ENCODE data around the gene AMACR. TPM values are rescaled to one million over a fixed set of nuclear protein-coding genes. Genes with fewer than 3 reads are reported as not detected.

The AMACR gene
- total RNA-seq, 1 donor from 2014 or later = 9.8 TPM

DNA sequence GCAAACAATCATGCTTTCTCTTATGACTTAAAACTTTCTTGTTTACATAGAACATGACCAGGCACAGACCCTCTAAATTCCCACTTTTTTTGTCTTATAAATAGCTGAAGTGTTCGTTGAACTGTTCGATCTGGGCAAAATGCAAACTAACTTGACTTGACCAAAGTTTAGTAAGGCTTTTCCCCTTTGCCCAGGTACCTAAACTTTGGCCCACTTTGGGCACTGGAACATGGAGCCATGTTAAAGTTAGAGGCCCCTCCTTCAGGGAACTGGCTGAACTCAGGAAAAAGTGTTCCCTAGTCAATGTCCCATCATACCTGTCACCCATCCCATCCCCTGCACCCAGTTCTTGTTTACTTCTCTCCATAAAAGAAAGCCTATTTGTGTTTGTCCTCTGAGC, 9.4 kb upstream of the AMACR start:
- H3K27ac Mint-ChIP-seq = no peak overlapping the region

DNA sequence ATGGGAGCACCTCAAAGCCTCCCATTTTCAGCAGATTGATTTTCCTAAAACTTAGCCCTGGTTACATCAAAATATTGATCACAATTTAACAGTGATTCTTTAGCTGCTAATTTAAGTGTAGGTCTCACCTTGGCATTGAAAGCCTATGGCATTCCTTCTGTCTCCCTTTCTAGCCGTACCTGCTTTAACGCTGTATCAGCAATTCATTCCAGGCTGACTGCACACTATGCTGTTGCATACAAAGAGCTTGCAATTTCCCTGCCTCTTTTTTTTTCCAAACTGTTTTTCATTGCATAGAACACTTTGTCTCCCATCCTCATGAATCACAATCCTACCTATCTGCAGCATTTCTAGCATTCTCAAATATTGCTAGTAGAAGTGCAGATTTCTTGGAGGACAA, 8.9 kb upstream of the AMACR start:
- TF ChIP-seq, protein P1, sequence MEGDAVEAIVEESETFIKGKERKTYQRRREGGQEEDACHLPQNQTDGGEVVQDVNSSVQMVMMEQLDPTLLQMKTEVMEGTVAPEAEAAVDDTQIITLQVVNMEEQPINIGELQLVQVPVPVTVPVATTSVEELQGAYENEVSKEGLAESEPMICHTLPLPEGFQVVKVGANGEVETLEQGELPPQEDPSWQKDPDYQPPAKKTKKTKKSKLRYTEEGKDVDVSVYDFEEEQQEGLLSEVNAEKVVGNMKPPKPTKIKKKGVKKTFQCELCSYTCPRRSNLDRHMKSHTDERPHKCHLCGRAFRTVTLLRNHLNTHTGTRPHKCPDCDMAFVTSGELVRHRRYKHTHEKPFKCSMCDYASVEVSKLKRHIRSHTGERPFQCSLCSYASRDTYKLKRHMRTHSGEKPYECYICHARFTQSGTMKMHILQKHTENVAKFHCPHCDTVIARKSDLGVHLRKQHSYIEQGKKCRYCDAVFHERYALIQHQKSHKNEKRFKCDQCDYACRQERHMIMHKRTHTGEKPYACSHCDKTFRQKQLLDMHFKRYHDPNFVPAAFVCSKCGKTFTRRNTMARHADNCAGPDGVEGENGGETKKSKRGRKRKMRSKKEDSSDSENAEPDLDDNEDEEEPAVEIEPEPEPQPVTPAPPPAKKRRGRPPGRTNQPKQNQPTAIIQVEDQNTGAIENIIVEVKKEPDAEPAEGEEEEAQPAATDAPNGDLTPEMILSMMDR (IDR thresholded peaks at IDR 0.05; ENCODE audit: unreplicated experiment) = no peak
- Mint-ChIP-seq H3K4me1 (no peaks in the 10 kb centered on the region), H3K9me3 (peaks cover 10% of the 10 kb centered on the region), H3K27ac (no peak overlapping the region), H3K27me3 (ENCODE audit: low read depth) (no peaks in the 10 kb centered on the region), H3K36me3 (peaks cover 20% of the 10 kb centered on the region), H3K4me3 (no peak overlapping the region)
- no peak for DNase-seq (ENCODE audit: low spot score in 2 of 2, unreplicated experiment in 2 of 2)

More for the DNA sequence above, 9.4 kb upstream of the AMACR start:
- TF ChIP-seq, protein P1 (IDR thresholded peaks at IDR 0.05; ENCODE audit: unreplicated experiment) = no peak
- no peaks in the 10 kb centered on the region for H3K4me1 Mint-ChIP-seq
- no peak overlapping the region for H3K4me3 Mint-ChIP-seq
- no peaks in the 10 kb centered on the region for H3K27me3 Mint-ChIP-seq (ENCODE audit: low read depth)
- H3K36me3 Mint-ChIP-seq = peaks cover 23% of the 10 kb centered on the region
- H3K9me3 Mint-ChIP-seq = peaks cover 10% of the 10 kb centered on the region
- DNase-seq (ENCODE audit: low spot score in 2 of 2, unreplicated experiment in 2 of 2) = no peak

DNA sequence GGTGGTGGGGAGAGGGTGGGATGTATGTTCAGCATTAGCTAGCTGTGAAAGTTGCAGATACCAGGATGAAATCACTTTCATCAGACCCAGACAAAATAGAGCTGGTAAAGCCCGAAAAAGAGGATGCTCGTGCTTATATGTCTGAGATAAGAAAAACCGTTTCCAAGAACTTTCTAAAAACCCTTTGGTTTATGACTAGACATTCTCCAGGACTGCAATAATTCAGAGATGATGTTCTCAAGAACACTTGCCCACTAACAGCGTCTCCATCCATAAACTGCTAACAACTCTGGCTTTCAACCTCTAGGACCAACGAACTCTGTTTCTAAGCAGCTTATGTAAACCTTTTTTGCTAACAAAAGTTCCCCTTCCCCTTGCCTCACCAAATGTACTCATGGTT, 8.4 kb upstream of the AMACR start:
- Mint-ChIP-seq H3K27me3 (ENCODE audit: low read depth) (no peaks in the 10 kb centered on the region), H3K4me3 (no peak overlapping the region), H3K27ac (no peak overlapping the region), H3K36me3 (peaks cover 16% of the 10 kb centered on the region), H3K9me3 (peaks cover 10% of the 10 kb centered on the region), H3K4me1 (no peaks in the 10 kb centered on the region)
- DNase-seq (ENCODE audit: low spot score in 2 of 2, unreplicated experiment in 2 of 2) = no peak
- TF ChIP-seq, protein P1 (IDR thresholded peaks at IDR 0.05; ENCODE audit: unreplicated experiment) = no peak

DNA sequence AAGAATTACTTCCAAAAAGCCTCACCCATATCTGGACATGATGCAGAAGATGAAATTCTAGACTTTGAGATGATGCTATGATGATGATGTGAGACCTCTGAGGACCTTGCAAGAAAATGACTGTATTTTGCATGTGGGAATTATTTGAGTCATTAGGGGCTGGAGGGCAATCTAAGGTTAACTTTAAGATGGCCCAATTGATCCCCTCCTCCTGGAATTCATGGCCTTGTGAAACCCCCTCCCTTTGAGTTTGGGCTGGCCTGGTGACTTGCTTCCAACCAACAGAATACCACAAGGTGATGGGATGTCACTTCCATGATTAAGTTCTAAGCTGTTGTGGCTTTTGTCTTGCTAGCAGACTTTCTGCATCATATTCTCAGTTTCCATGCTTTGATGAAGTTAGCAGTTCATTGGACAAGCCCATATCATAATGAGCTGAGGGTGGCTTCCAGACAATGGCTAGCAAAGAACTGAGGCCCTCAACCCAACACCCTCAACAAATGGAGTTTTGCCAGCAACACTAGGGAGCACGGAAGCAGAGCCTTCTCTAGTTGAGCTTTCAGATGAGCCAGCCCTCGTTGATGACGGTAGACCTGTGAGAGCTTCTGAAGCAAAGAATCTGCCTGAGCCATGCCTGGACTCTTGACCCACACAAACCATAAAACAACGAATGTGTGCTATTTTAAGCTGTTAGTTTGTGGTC, 7.4 kb upstream of the AMACR start:
- Mint-ChIP-seq H3K9me3 (peaks cover 10% of the 10 kb centered on the region), H3K36me3 (peaks cover 8% of the 10 kb centered on the region)
- TF ChIP-seq, protein P1 (IDR thresholded peaks at IDR 0.05; ENCODE audit: unreplicated experiment) = no peak

DNA sequence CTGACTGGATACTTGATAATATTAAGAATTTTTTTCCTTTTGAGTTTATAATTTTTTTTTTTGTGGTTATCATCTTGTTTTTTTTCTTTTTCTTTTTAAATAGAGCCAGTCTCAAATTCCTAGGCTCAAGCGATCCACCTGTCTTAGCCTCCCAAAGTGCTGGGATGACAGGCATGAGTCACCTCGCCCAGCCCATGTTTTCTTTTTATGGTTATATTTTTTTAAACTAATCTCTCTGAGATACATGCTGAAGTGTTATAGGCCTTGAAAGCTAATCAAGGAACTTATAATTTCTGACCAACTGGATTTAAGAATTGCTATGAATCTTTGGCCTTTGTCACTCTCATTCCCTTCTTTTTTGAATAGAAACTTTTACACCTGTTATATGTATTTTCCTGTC, 6.8 kb upstream of the AMACR start:
- H3K4me1 Mint-ChIP-seq = peaks cover 1% of the 10 kb centered on the region
- no peak overlapping the region for H3K27ac Mint-ChIP-seq
- DNase-seq (ENCODE audit: low spot score in 2 of 2, unreplicated experiment in 2 of 2) = no peak
- peaks cover 10% of the 10 kb centered on the region for H3K9me3 Mint-ChIP-seq
- H3K36me3 Mint-ChIP-seq = peaks cover 5% of the 10 kb centered on the region
- TF ChIP-seq, protein P1 (IDR thresholded peaks at IDR 0.05; ENCODE audit: unreplicated experiment) = no peak
- no peak overlapping the region for H3K4me3 Mint-ChIP-seq
- H3K27me3 Mint-ChIP-seq (ENCODE audit: low read depth) = no peaks in the 10 kb centered on the region

More for the DNA sequence above, 7.4 kb upstream of the AMACR start:
- H3K4me3 Mint-ChIP-seq = no peak overlapping the region
- DNase-seq (ENCODE audit: low spot score in 2 of 2, unreplicated experiment in 2 of 2) = no peak
- H3K27ac Mint-ChIP-seq = no peak overlapping the region
- H3K4me1 Mint-ChIP-seq = no peaks in the 10 kb centered on the region
- no peaks in the 10 kb centered on the region for H3K27me3 Mint-ChIP-seq (ENCODE audit: low read depth)
